HCT116 (cell line): ENCODE data around the gene SLC25A6. TPM values are rescaled to one million over a fixed set of nuclear protein-coding genes. Genes with fewer than 3 reads are reported as not detected.

Experiments
- ATAC-seq: fragments of 200-7000 bp; cut with Tn5 transposase; 2 replicates; pipeline ENCODE4 v1.9.1; 2020; ENCODE audit warnings: mild to moderate bottlenecking, moderate library complexity
- BruUV-seq: library from RNA; stranded (reverse); fragments of 400-500 nt; replicated peaks from 2 replicates; lab custom pipeline; 2021; lab: Mats Ljungman, UMichigan
- CTCF ChIA-PET: fragments of 300-600 bp; sonication (Branson Sonifier 250); formaldehyde crosslinking; loops from one replicate; lab custom pipeline; 2021; ENCODE audit warnings: antibody characterized with exemption; lab: Charles Lee
- POLR2A ChIA-PET: fragments of 300-600, 350-600 bp; sonication (Branson Sonifier 250); formaldehyde crosslinking; loops from one replicate; lab custom pipeline; 2021; ENCODE audit warnings: antibody characterized with exemption; lab: Charles Lee
- RAD21 ChIA-PET, 2 experiments: fragments of 300-600 bp; sonication (Branson Sonifier 250); formaldehyde crosslinking; loops; one replicate each; lab custom pipeline; 2023; ENCODE audit warnings: low total read pairs in 2 of 2; ENCODE audit not compliant: uncharacterized antibody in 2 of 2, unreplicated experiment in 2 of 2, low non-redundant PET in 1 of 2; lab: Charles Lee
- DNase-seq: peaks from one replicate; pipeline ENCODE4 v3.0.0-alpha.2; 2010; ENCODE audit warnings: low read depth, low spot score
- H2AFZ ChIP-seq: fragments of 200-600 bp; shearing (Covaris generic), sonication (generic); 2 replicates; pipeline ENCODE4 v1.6.1; 2017; ENCODE audit warnings: low read depth, mixed run types, mixed read lengths, antibody characterized with exemption, low read length; ENCODE audit not compliant: poor library complexity, severe bottlenecking
- H3K27ac ChIP-seq: 2 replicates; pipeline ENCODE4 v1.5.1; 2012; ENCODE audit warnings: low read depth, low read length
- H3K27me3 ChIP-seq: fragments of 200-600 bp; sonication (generic); 2 replicates; pipeline ENCODE4 v1.6.1; 2016; ENCODE audit warnings: mixed run types, low read length, mixed read lengths; ENCODE audit not compliant: insufficient read depth
- H3K36me3 ChIP-seq, 2 experiments: fragments of 200-500 bp in 1 of 2; fragments of 200-600 bp in 1 of 2; sonication (Bioruptor generic) in 1 of 2; sonication (generic) in 1 of 2; 2 replicates each; pipeline versions ENCODE4 v1.5.1 to v1.6.1; 2014 to 2016; ENCODE audit warnings: low read length in 2 of 2, inconsistent platforms in 1 of 2, mixed read lengths in 1 of 2, mixed run types in 1 of 2; ENCODE audit not compliant: insufficient read depth in 2 of 2, control insufficient read depth in 1 of 2
- H3K4me1 ChIP-seq, 2 experiments: fragments of 200-600 bp in 1 of 2; sonication (generic) in 1 of 2; 2 replicates each; pipeline versions ENCODE4 v1.5.1 to v1.6.1; 2012 to 2017; ENCODE audit warnings: low read length in 2 of 2, inconsistent platforms in 1 of 2, mild to moderate bottlenecking in 1 of 2, mixed read lengths in 1 of 2, mixed run types in 1 of 2, moderate library complexity in 1 of 2; ENCODE audit not compliant: insufficient read depth in 2 of 2, control insufficient read depth in 1 of 2
- H3K4me2 ChIP-seq: fragments of 200-600 bp; sonication (generic); 2 replicates; pipeline ENCODE4 v1.6.1; 2017; ENCODE audit warnings: mixed run types, low read length, mixed read lengths
- H3K4me3 ChIP-seq, 2 experiments: fragments of 200-600 bp in 1 of 2; sonication (generic) in 1 of 2; replicated peaks in 1 of 2; 2 replicates each; pipeline ENCODE4 v1.5.1; 2011 to 2016; ENCODE audit warnings: low read length in 2 of 2, control low read depth in 1 of 2, low read depth in 1 of 2, mild to moderate bottlenecking in 1 of 2, mixed read lengths in 1 of 2, mixed run types in 1 of 2
- H3K79me2 ChIP-seq: fragments of 200-600 bp; sonication (generic); 2 replicates; pipeline ENCODE4 v1.6.1; 2017; ENCODE audit warnings: mild to moderate bottlenecking, mixed run types, low read length, moderate library complexity, mixed read lengths; ENCODE audit not compliant: insufficient read depth
- H3K9ac ChIP-seq: fragments of 200-600 bp; sonication (generic); 2 replicates; pipeline ENCODE4 v1.6.1; 2016; ENCODE audit warnings: low read length, mixed read lengths
- H3K9me2 ChIP-seq: fragments of 200-600 bp; sonication (generic), shearing (Covaris generic); 2 replicates; pipeline ENCODE4 v1.6.1; 2017; ENCODE audit warnings: mixed run types, mild to moderate bottlenecking, moderate library complexity; ENCODE audit not compliant: insufficient read depth
- H3K9me3 ChIP-seq, 2 experiments: fragments of 200-500 bp in 1 of 2; fragments of 200-600 bp in 1 of 2; sonication (Bioruptor generic) in 1 of 2; sonication (generic) in 1 of 2; 2 replicates each; pipeline ENCODE4 v1.6.1; 2014 to 2017; ENCODE audit warnings: low read length in 2 of 2, mixed read lengths in 2 of 2, inconsistent platforms in 1 of 2, low read depth in 1 of 2, mild to moderate bottlenecking in 1 of 2, mixed run types in 1 of 2, moderate library complexity in 1 of 2; ENCODE audit not compliant: control insufficient read depth in 1 of 2, insufficient read depth in 1 of 2
- H4K20me1 ChIP-seq: fragments of 200-600 bp; sonication (generic), shearing (Covaris generic); 2 replicates; pipeline ENCODE4 v1.6.1; 2017; ENCODE audit warnings: mixed run types, mild to moderate bottlenecking, moderate library complexity; ENCODE audit not compliant: insufficient read depth
- CEBPB ChIP-seq: IDR thresholded peaks from 2 replicates; pipeline ENCODE4 v1.6.1; 2012; ENCODE audit warnings: low read depth
- ELF1 ChIP-seq: IDR thresholded peaks from 2 replicates; pipeline ENCODE4 v1.6.1; 2012; ENCODE audit warnings: low read depth, borderline replicate concordance
- EZH2 ChIP-seq: fragments of 200-600 bp; sonication (generic); IDR thresholded peaks from 2 replicates; pipeline ENCODE4 v1.6.1; 2017; ENCODE audit warnings: antibody characterized with exemption, mixed run types
- FOSL1 ChIP-seq: IDR thresholded peaks from 2 replicates; pipeline ENCODE4 v1.6.1; 2012; ENCODE audit warnings: low read depth
- JUND ChIP-seq: IDR thresholded peaks from 2 replicates; pipeline ENCODE4 v1.6.1; 2012
- RAD21 ChIP-seq: IDR thresholded peaks from 2 replicates; pipeline ENCODE4 v1.6.1; 2012; ENCODE audit warnings: low read depth, mild to moderate bottlenecking
- SIN3A ChIP-seq: IDR thresholded peaks from 2 replicates; pipeline ENCODE4 v1.6.1; 2012; ENCODE audit warnings: low read depth
- SP1 ChIP-seq: IDR thresholded peaks from 2 replicates; pipeline ENCODE4 v1.6.1; 2012; ENCODE audit warnings: low read depth
- YY1 ChIP-seq: IDR thresholded peaks from 2 replicates; pipeline ENCODE4 v1.6.1; 2011; ENCODE audit warnings: low read length, low read depth, moderate library complexity, mild to moderate bottlenecking; ENCODE audit not compliant: insufficient replicate concordance; ENCODE audit errors: extremely low read depth
- ZFX ChIP-seq: fragments of 450-650 bp; IDR thresholded peaks from 2 replicates; pipeline ENCODE4 v1.6.1; 2017
- ZNF274 ChIP-seq: fragments of 200-500 bp; sonication (Bioruptor generic); IDR thresholded peaks from 2 replicates; pipeline ENCODE4 v1.6.1; 2014; ENCODE audit warnings: mild to moderate bottlenecking, low read depth, low read length, inconsistent platforms
- intact Hi-C: fragments of 100-400 bp; cut with micrococcal nuclease; formaldehyde crosslinking; loops from 2 replicates; pipeline ENCODE4 v1.10.0; 2022
- total RNA-seq: library from RNA; stranded (reverse); gene quantifications from one replicate; pipeline ENCODE4 v1.2.1, GENCODE V29; 2021; ENCODE audit not compliant: unreplicated experiment
- TF ChIP-seq, protein P1 (sequence below), 3 experiments: fragments of 200-600 bp in 1 of 3; sonication (generic) in 1 of 3; IDR thresholded peaks in 2 of 3; conservative IDR thresholded peaks in 1 of 3; 2 replicates each; pipeline ENCODE4 v1.5.1; 2012 to 2017; ENCODE audit warnings: low read depth in 2 of 3, low read length in 2 of 3, antibody characterized with exemption in 1 of 3, borderline replicate concordance in 1 of 3, control low read depth in 1 of 3, mild to moderate bottlenecking in 1 of 3, mixed read lengths in 1 of 3, mixed run types in 1 of 3, moderate library complexity in 1 of 3; ENCODE audit not compliant: insufficient read depth in 1 of 3
- TF ChIP-seq, protein P2 (sequence below): IDR thresholded peaks from 2 replicates; pipeline ENCODE4 v1.6.1; 2012
- TF ChIP-seq, protein P3 (sequence below): IDR thresholded peaks from 2 replicates; pipeline ENCODE4 v1.6.1; 2011; ENCODE audit warnings: mild to moderate bottlenecking, low read length, moderate library complexity; ENCODE audit not compliant: insufficient replicate concordance; ENCODE audit errors: extremely low read depth
- TF ChIP-seq, protein P4 (sequence below): IDR thresholded peaks from 2 replicates; pipeline ENCODE4 v1.6.1; 2012; ENCODE audit warnings: low read depth
- TF ChIP-seq, protein P5 (sequence below): IDR thresholded peaks from 2 replicates; pipeline ENCODE4 v1.6.1; 2012

The SLC25A6 gene
- total RNA-seq, 1 experiment from 2014 or later = 398 TPM

DNA sequence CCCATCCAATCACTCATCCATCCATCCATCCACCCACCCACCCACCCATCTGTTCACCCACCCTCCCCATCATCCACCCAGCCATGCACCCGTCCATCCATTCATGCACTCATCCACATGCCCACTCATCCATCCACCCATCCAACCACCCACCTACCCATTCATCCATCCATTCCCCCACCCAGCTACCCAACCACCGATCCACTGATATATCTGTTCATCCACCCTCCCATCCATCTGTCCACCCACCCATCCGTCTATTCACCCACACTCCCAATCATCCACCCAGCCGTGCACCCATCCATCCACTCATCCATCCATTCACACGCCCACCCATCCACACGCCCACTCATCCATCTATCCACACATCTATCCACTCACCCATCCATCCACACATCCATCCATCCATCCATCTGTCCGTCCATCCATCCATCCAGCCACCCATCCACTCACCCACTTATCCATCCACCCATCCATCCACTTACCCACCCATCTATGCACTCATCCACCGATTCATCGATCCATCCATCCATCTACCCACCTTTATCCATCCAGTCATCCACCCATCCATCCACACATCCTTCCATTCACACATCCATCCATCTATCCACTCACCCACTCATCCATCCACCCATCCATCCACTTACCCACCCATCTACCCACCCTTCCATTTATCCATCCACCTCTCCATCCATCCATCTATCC lies 32.4 kb upstream of the SLC25A6 start:
- TF ChIP-seq RAD21 (no peak), YY1 (no peak), JUND (no peak), ELF1 (no peak), EZH2 (no peak), SIN3A (no peak), SP1 (no peak), ZNF274 (no peak), CEBPB (no peak), ZFX (no peak), FOSL1 (no peak)
- TF ChIP-seq, protein P1, sequence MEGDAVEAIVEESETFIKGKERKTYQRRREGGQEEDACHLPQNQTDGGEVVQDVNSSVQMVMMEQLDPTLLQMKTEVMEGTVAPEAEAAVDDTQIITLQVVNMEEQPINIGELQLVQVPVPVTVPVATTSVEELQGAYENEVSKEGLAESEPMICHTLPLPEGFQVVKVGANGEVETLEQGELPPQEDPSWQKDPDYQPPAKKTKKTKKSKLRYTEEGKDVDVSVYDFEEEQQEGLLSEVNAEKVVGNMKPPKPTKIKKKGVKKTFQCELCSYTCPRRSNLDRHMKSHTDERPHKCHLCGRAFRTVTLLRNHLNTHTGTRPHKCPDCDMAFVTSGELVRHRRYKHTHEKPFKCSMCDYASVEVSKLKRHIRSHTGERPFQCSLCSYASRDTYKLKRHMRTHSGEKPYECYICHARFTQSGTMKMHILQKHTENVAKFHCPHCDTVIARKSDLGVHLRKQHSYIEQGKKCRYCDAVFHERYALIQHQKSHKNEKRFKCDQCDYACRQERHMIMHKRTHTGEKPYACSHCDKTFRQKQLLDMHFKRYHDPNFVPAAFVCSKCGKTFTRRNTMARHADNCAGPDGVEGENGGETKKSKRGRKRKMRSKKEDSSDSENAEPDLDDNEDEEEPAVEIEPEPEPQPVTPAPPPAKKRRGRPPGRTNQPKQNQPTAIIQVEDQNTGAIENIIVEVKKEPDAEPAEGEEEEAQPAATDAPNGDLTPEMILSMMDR (IDR thresholded peaks at IDR 0.05 in 2 of 3, conservative IDR thresholded peaks at IDR 0.05 in 1 of 3; ENCODE audit: borderline replicate concordance in 1 of 3, insufficient read depth in 1 of 3, low read depth in 2 of 3, low read length in 2 of 3) = no peak
- TF ChIP-seq, protein P2, sequence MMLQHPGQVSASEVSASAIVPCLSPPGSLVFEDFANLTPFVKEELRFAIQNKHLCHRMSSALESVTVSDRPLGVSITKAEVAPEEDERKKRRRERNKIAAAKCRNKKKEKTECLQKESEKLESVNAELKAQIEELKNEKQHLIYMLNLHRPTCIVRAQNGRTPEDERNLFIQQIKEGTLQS = no peak
- TF ChIP-seq, protein P3, sequence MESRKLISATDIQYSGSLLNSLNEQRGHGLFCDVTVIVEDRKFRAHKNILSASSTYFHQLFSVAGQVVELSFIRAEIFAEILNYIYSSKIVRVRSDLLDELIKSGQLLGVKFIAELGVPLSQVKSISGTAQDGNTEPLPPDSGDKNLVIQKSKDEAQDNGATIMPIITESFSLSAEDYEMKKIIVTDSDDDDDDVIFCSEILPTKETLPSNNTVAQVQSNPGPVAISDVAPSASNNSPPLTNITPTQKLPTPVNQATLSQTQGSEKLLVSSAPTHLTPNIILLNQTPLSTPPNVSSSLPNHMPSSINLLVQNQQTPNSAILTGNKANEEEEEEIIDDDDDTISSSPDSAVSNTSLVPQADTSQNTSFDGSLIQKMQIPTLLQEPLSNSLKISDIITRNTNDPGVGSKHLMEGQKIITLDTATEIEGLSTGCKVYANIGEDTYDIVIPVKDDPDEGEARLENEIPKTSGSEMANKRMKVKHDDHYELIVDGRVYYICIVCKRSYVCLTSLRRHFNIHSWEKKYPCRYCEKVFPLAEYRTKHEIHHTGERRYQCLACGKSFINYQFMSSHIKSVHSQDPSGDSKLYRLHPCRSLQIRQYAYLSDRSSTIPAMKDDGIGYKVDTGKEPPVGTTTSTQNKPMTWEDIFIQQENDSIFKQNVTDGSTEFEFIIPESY = no peak
- TF ChIP-seq, protein P4, sequence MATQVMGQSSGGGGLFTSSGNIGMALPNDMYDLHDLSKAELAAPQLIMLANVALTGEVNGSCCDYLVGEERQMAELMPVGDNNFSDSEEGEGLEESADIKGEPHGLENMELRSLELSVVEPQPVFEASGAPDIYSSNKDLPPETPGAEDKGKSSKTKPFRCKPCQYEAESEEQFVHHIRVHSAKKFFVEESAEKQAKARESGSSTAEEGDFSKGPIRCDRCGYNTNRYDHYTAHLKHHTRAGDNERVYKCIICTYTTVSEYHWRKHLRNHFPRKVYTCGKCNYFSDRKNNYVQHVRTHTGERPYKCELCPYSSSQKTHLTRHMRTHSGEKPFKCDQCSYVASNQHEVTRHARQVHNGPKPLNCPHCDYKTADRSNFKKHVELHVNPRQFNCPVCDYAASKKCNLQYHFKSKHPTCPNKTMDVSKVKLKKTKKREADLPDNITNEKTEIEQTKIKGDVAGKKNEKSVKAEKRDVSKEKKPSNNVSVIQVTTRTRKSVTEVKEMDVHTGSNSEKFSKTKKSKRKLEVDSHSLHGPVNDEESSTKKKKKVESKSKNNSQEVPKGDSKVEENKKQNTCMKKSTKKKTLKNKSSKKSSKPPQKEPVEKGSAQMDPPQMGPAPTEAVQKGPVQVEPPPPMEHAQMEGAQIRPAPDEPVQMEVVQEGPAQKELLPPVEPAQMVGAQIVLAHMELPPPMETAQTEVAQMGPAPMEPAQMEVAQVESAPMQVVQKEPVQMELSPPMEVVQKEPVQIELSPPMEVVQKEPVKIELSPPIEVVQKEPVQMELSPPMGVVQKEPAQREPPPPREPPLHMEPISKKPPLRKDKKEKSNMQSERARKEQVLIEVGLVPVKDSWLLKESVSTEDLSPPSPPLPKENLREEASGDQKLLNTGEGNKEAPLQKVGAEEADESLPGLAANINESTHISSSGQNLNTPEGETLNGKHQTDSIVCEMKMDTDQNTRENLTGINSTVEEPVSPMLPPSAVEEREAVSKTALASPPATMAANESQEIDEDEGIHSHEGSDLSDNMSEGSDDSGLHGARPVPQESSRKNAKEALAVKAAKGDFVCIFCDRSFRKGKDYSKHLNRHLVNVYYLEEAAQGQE = no peak
- TF ChIP-seq, protein P5, sequence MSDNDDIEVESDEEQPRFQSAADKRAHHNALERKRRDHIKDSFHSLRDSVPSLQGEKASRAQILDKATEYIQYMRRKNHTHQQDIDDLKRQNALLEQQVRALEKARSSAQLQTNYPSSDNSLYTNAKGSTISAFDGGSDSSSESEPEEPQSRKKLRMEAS = no peak
- RAD21 ChIA-PET = no interaction called here
- no peaks in the 10 kb centered on the region for H3K27me3 ChIP-seq
- no peak for DNase-seq
- no peak overlapping the region for H3K4me3 ChIP-seq
- H3K9me3 ChIP-seq = peaks cover 0 to 5% of the 10 kb centered on the region in 2 experiments; a peak in 1 of 4 replicates
- ATAC-seq = no peak
- H3K36me3 ChIP-seq = peaks cover 2 to 36% of the 10 kb centered on the region in 2 experiments; a peak in 3 of 4 replicates
- H3K79me2 ChIP-seq = no peaks in the 10 kb centered on the region
- H3K27ac ChIP-seq = no peak overlapping the region
- no peaks in the 10 kb centered on the region for H3K4me1 ChIP-seq
- H3K4me2 ChIP-seq = no peak overlapping the region
- H2AFZ ChIP-seq = no peak overlapping the region
- POLR2A ChIA-PET = no interaction called here
- intact Hi-C loops = no loop called here
- no peak overlapping the region for H3K9ac ChIP-seq
- CTCF ChIA-PET = no interaction called here
- no peaks in the 10 kb centered on the region for H3K9me2 ChIP-seq
- no TSS peak for BruUV-seq
- no peaks in the 10 kb centered on the region for H4K20me1 ChIP-seq
